VCaP (cell line): Measurements from ENCODE around the gene PDE10A.
"Not testable (repeated sequence)": the region's sequence is repeated elsewhere in the genome, so short reads cannot be mapped to it uniquely, and the experiment has no call there.

Experiments used
- H3K27ac ChIP-seq: fragments of 450-650 bp; 2 replicates; pipeline ENCODE4 v1.5.1; 2017
- CTCF ChIP-seq: fragments of 450-650 bp; conservative IDR thresholded peaks from 2 replicates; pipeline ENCODE4 v1.5.1; 2017; ENCODE audit warnings: mild to moderate bottlenecking, moderate library complexity

The PDE10A gene

GRCh38 chr6:165618241-165618640, 44.8 kb downstream of the PDE10A start:
- TF ChIP-seq CTCF = no peak
- no peak overlapping the region for H3K27ac ChIP-seq

- no peak for TF ChIP-seq CTCF
Observed at GRCh38 chr6:165617528-165617927, 45.5 kb downstream of the PDE10A start.

GRCh38 chr6:165616116-165616515, 46.9 kb downstream of the PDE10A start:
- H3K27ac ChIP-seq = no peak overlapping the region
- TF ChIP-seq CTCF = no peak

More at GRCh38 chr6:165617528-165617927, 45.5 kb downstream of the PDE10A start:
- H3K27ac ChIP-seq = no peak overlapping the region

- H3K27ac ChIP-seq = no peak overlapping the region
- no peak for TF ChIP-seq CTCF
Observed at GRCh38 chr6:165615636-165616035, 47.4 kb downstream of the PDE10A start.

- no peak overlapping the region for H3K27ac ChIP-seq
- no peak for TF ChIP-seq CTCF
Observed at GRCh38 chr6:165611294-165611693, 51.7 kb downstream of the PDE10A start.

GRCh38 chr6:165608577-165608976, 54.5 kb downstream of the PDE10A start:
- not testable (repeated sequence) for H3K27ac ChIP-seq

GRCh38 chr6:165606740-165607008, 56.4 kb downstream of the PDE10A start:
- H3K27ac ChIP-seq = no peak overlapping the region
- no peak for TF ChIP-seq CTCF

GRCh38 chr6:165605901-165606739, 56.9 kb downstream of the PDE10A start:
- no peak for TF ChIP-seq CTCF
- H3K27ac ChIP-seq = no peak overlapping the region
